Measurements from ENCODE around the gene CACNA1H. TPM values are rescaled to one million over a fixed set of nuclear protein-coding genes. Genes with fewer than 3 reads are reported as not detected.

Gene CACNA1H
- total RNA-seq, 4 donors from 2014 or later = 17.0 to 63.6 (median 39.5) TPM

- intact Hi-C loops (cut with DNase I; ENCODE audit: low total_unique reads) (no loop called here), in situ Hi-C loops (cut with MboI; ENCODE audit: low pct_ligation_motif_present in 1 of 4, low pct_unique_long_range_greater_than_20kb in 1 of 4, low sequenced_read_pairs in 3 of 4) (no loop called here)
- Histone ChIP-seq H3K36me3 (no peaks in the 10 kb centered on the region), H3K27ac (no peak overlapping the region), H3K9me3 (no peaks in the 10 kb centered on the region), H3K4me1 (no peaks in the 10 kb centered on the region), H3K4me3 (no peak overlapping the region), H3K27me3 (peaks cover 18% of the 10 kb centered on the region)
- WGBS, 2 donors (ENCODE audit: low coverage in 1 of 2) = 72% methylated on average over 17 of the region's 22 CpGs; no CpG with 5 or more reads in 1 of the 2 donors
- DNase-seq = no peak
- TF ChIP-seq POLR2AphosphoS5 (IDR thresholded peaks at IDR 0.05) (no peak), EP300 (IDR thresholded peaks at IDR 0.05; ENCODE audit: low read depth) (no peak), POLR2A (IDR thresholded peaks at IDR 0.05) (no peak), CTCF (IDR thresholded peaks at IDR 0.05) (no peak)
Measured at GRCh38 chr16:1120577-1120941, 32.3 kb upstream of the CACNA1H start.

- H3K27me3 ChIP-seq = peaks cover 18% of the 10 kb centered on the region
- WGBS, 2 donors (ENCODE audit: low coverage in 1 of 2) = 81% methylated on average over 23 of the region's 23 CpGs; no CpG with 5 or more reads in 1 of the 2 donors
- DNase-seq = no peak
- no peak for TF ChIP-seq POLR2A (IDR thresholded peaks at IDR 0.05)
- no peak overlapping the region for H3K27ac ChIP-seq
- in situ Hi-C loops (cut with MboI; ENCODE audit: low pct_ligation_motif_present in 1 of 4, low pct_unique_long_range_greater_than_20kb in 1 of 4, low sequenced_read_pairs in 3 of 4) (no loop called here), intact Hi-C loops (cut with DNase I; ENCODE audit: low total_unique reads) (no loop called here)
- no peaks in the 10 kb centered on the region for H3K4me1 ChIP-seq
- H3K36me3 ChIP-seq = no peaks in the 10 kb centered on the region
- no peak overlapping the region for H3K4me3 ChIP-seq
- no peaks in the 10 kb centered on the region for H3K9me3 ChIP-seq
Measured at GRCh38 chr16:1121009-1121408, 31.9 kb upstream of the CACNA1H start.

- no peak for TF ChIP-seq EP300 (IDR thresholded peaks at IDR 0.05; ENCODE audit: low read depth)
- no peak for TF ChIP-seq CTCF (IDR thresholded peaks at IDR 0.05)
- TF ChIP-seq POLR2AphosphoS5 (IDR thresholded peaks at IDR 0.05) = no peak
- TF ChIP-seq POLR2A (IDR thresholded peaks at IDR 0.05) = no peak
- no peak for DNase-seq
- WGBS, 2 donors (ENCODE audit: low coverage in 1 of 2) = 69% methylated on average over 26 of the region's 30 CpGs; no CpG with 5 or more reads in 1 of the 2 donors
- intact Hi-C loops (cut with DNase I; ENCODE audit: low total_unique reads) (no loop called here), in situ Hi-C loops (cut with MboI; ENCODE audit: low pct_ligation_motif_present in 1 of 4, low pct_unique_long_range_greater_than_20kb in 1 of 4, low sequenced_read_pairs in 3 of 4) (no loop called here)
- Histone ChIP-seq H3K36me3 (no peaks in the 10 kb centered on the region), H3K27ac (no peak overlapping the region), H3K4me1 (no peaks in the 10 kb centered on the region), H3K9me3 (no peaks in the 10 kb centered on the region), H3K4me3 (no peak overlapping the region), H3K27me3 (peaks cover 18% of the 10 kb centered on the region)
Measured at GRCh38 chr16:1121601-1122397, 31.1 kb upstream of the CACNA1H start.

- Histone ChIP-seq H3K4me3 (no peak overlapping the region), H3K9me3 (no peaks in the 10 kb centered on the region), H3K4me1 (no peaks in the 10 kb centered on the region), H3K36me3 (no peaks in the 10 kb centered on the region), H3K27me3 (peaks cover 17% of the 10 kb centered on the region), H3K27ac (no peak overlapping the region)
- WGBS, 2 donors (ENCODE audit: low coverage in 1 of 2) = 77% methylated on average over 14 of the region's 14 CpGs; no CpG with 5 or more reads in 1 of the 2 donors
- DNase-seq = no peak
- in situ Hi-C loops (cut with MboI; ENCODE audit: low pct_ligation_motif_present in 1 of 4, low pct_unique_long_range_greater_than_20kb in 1 of 4, low sequenced_read_pairs in 3 of 4) (no loop called here), intact Hi-C loops (cut with DNase I; ENCODE audit: low total_unique reads) (no loop called here)
- TF ChIP-seq EP300 (IDR thresholded peaks at IDR 0.05; ENCODE audit: low read depth) = no peak
- no peak for TF ChIP-seq POLR2AphosphoS5 (IDR thresholded peaks at IDR 0.05)
- no peak for TF ChIP-seq POLR2A (IDR thresholded peaks at IDR 0.05)
- no peak for TF ChIP-seq CTCF (IDR thresholded peaks at IDR 0.05)
Measured at GRCh38 chr16:1122398-1122765, 30.5 kb upstream of the CACNA1H start.
